Activated effector memory CD4-positive, alpha-beta T cell treated with Interleukin-2 at 50 U/mL for 16 hours (primary cell): ENCODE measurements around the gene CENPX.
"Not testable (repeated sequence)": the region's sequence is repeated elsewhere in the genome, so short reads cannot be mapped to it uniquely, and the experiment has no call there.

ENCODE experiments used
- DNase-seq: peaks from one replicate; pipeline ENCODE4 v3.0.0-alpha.2; 2020

Gene CENPX

DNA sequence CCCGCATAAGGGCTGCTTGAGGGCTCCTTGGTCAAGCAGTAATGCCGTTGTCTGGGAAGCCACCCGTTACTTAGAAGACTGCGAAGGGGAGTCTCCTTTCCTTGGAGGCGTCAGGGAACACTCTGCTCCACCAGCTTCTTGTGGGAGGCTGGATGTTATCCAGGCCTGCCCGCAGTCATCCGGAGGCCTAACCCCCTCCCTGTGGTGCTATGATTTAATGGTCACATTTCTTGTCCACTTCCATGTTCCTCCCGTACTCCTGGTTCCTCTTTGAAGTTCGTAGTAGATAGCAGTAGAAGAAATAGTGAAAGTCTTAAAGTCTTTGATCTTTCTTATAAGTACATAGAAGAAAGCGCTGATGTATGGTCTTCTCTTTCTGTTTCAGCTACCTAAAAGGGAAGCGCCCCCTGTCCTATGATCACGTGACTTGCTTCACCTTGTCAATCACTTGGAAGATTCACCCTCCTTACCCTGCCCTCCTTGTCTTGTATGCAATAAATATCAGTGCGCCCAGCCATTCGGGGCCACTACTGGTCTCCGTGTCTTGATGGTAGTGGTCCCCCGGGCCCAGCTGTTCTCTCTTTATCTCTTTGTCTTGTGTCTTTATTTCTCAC, 16.2 kb upstream of the CENPX start:
- DNase-seq = not testable (repeated sequence)

- DNase-seq = no peak
Measured at GRCh38 chr17:82037889-82038195, 15.2 kb upstream of the CENPX start.

GRCh38 chr17:82037092-82037888, 14.6 kb upstream of the CENPX start, which contains the start of gene DCXR:
Gene DCXR, minus strand, starts transcription at chr17:82037697. Its CDS starts 15 bp downstream, at chr17:82037682.
- peak; percentile 93 for DNase-seq

DNA sequence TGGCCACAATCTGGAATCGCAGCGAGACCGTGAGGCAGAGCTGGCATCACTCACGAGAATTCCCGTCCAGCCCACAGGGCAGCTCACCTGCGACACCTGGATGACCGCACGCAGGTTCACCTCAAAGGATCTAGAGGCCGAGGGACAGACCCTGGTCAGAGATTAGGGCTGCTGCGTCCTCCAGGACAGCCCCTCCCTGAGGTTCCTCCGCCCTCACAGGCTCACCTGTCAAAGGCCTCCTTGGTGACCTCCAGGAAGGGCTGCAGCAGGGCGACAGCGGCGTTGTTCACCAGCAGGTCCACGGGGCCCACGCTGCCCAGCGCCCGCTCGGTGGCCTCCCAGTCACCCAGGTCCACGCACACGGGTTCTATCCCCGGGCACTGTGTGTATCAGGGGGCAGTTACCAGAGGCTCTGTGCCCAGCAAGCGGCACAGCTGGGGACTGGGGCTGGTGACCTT, 14.0 kb upstream of the CENPX start:
- DNase-seq = no peak

- no peak for DNase-seq
Measured at GRCh38 chr17:82035956-82036633, 13.4 kb upstream of the CENPX start.

DNA sequence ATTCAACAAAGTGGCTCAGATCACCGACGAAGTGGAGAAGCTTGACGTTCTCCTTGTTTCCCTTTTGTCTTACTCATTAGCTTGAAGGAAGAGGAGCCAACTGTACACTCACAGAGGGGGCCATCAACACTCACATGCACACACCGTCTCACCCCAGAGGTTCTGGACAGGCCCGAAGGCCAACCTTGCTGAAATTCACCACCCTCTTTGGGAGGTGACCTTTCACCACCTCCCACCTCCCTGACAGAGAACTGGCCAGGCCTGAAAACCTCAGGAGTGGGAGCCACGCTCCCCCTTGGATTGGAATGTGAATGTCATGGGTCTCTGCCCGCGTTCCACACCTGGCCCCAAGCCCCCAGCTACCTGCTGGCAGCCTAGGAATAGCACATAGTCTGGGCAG, 12.8 kb upstream of the CENPX start:
- DNase-seq = no peak

DNA sequence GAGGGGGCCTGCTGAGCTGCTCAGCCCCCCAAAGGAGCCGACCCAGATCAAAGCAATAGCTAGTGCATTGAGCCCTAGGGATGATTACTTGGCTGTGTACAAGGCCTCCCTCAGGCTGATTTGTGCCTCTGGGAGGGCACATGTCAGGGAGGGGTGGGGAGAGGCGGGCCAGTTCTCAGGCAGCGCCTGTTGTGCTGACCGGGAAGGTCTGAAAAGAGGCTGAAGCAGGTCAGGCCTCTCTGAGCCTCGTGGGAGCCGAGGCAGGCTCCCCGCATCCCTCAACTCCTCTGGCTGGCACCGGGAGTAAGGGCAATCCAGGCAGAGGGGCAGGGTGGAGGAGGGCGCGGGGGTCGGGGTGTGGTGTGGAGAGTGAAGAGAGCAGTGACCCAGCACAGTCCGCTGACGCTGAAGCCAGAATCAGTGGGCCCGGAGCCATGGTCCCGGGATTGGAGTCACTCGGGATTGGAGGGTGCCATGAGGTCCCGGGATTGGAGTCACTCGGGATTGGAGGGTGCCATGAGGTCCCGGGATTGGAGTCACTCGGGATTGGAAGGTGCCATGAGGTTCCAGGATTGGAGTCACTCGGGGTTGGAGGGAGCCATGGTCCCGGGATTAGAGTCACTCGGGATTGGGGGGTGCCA, 11.8 kb upstream of the CENPX start:
- no peak for DNase-seq

- no peak for DNase-seq
Measured at GRCh38 chr17:82033359-82034085, 10.8 kb upstream of the CENPX start.

DNA sequence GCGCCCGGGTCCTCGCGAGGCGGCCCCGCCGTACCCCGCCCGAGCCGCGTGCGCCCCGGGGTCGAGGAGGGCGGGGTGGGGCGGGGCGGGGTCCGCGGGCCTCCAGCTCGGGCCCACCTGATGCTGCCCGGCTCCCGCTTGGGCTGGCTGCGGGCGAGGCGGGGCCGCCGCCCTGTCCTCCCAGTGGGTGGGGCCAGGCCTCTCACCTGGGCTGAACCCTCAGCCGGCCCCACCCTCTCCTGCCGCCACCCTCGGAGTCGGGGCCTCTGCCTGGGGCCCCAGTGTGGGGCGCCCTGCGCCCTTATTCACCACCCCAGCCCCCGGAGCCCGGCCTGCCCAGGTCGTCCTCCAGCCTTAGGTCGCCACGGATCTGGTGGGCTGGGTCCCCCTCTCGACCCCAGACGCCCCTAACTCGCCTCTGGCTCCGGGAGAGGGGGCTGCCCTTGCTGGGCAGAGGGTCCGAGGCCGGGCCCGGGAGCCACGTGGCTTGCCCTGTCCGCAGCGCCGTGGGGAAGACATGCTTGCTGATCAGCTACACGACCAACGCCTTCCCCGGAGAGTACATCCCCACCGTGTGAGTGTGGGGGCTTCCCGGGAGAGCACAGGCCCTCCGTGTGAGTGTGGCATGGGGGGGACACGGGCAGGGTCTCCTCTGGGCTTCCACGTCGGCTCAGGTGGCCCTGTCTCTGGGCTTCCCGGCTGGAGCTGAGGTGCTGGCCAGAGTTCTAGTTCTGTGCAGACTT, 9.4 kb upstream of the CENPX start:
- DNase-seq = no peak

DNA sequence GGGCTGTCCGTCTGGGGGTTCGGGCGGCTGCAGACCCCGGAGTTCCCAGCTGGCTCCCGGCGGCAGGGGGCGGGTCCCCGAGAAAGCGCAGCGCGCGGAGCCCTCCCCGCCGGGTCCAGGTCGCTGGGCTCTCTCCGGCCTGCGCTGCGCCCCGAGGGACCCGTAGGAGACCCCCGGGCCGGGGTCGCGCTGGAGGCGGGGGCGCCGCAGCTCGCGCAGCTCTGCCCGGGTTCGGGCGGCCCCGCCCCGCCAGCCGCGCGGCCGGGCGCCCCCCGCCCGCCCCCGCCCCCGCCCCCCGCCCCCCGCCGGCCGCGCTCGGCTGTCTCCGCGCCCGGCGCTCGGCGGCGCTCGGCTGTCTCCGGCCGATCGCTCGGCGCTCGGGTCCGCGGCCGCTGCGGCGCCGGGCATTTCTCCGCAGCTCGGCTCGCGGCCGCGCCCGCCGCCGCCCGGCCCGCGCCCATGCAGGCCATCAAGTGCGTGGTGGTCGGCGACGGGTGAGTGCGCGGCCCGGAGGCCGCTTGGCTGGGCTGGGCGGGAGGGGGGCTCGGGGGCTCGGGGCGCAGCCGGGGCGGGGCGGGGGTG, 8.7 kb upstream of the CENPX start, which contains the start of gene RAC3:
Gene RAC3, plus strand, starts transcription at position 376 of the 582 bp plus-strand sequence. Its CDS starts 84 bp downstream, at position 460.
- no peak for DNase-seq

DNA sequence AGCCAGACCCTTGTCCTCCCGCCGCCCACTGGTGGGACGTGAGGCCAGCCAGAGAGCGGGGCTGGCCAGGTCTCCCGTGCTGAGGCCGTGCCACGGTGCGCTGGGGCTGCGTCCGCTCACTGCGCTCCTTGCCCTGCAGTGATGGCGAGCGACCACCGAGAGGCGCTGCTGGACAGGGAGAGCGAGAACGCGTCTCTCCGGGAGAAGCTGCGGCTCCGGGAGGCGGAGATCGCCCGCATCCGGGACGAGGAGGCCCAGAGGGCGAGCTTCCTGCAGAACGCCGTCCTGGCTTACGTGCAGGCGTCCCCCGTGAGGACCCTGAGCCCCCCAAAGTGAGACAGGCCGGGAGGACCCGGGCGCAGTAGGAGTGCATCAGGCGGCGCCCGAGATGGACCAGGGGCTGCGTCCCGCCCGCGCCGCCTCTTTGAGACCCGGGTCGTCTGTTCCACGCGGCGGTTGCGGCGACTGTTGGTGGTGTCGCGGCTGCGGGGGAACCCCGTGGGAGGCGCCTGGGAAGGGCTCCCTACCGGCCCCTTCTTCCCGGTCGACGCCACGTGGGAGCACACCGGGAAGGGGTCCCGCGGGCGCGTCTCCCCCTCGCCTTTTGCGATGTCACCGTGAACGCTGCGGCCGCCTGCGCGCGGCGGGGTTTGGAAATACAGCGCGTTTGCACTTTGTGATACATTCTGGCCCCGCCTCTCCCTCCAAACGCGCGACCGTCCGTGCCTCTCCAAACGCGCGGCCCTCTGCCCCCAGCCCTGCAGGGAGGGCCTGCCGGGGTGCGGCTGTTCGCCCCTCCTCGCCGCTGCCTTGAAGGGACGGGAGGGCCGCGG, 8.0 kb upstream of the CENPX start:
- peak; percentile 75 for DNase-seq

DNA sequence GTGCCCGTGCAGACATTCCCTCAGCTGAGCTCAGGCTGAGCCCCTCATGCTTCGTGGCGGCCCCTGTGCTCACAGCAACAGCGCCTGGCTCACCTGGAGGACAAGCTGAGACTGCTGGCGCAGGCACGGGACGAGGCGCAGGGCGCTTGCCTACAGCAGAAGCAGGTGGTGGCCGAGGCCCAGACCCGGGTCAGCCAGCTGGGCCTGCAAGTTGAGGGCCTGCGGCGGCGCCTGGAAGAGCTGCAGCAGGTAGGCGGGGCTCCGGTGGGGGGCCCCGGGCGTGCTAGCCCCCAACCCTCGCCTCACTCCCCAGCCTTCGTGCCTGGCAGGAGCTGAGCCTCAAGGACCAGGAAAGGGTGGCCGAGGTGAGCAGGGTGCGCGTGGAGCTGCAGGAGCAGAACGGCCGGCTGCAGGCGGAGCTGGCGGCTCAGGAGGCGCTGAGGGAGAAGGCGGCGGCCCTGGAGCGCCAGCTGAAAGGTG, 7.4 kb upstream of the CENPX start:
- no peak for DNase-seq

DNA sequence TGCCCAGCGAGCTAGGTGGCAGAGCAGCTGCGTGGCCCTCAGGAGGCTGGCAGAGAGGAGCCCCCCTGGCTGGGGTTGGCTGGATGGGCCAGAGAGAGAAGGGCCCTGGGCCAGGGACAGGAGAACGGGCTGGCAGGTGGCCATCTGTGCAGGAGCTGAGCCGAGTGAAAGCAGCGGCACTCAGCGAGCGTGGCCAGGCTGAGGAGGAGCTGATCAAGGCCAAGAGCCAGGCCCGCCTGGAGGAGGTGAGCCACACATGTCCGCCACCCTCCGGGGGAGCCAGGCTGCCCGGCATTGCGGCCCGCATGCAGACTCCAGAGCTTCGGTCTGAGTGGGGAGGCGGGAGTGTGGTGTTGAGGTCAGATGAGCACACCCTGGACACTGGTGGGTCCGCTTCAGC, 6.7 kb upstream of the CENPX start:
- DNase-seq = no peak

DNA sequence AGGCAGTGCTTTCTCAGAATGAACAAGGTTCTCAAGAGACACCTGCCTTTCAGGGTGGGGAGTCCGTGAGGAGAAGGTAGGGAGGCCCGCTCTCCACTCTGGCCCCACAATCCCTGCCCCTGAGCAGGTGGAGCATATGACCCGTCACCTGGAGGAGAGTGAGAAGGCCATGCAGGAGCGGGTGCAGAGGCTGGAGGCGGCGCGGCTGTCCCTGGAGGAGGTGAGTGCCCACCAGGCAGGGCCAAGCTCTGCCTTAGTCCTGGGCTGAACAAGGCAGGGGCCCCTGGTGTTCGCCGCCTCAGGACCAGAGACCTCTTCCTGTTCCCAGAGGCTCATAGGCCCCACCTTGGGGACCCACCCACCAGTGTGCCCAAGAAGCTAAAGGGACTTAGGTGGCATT, 6.3 kb upstream of the CENPX start:
- DNase-seq = no peak

DNA sequence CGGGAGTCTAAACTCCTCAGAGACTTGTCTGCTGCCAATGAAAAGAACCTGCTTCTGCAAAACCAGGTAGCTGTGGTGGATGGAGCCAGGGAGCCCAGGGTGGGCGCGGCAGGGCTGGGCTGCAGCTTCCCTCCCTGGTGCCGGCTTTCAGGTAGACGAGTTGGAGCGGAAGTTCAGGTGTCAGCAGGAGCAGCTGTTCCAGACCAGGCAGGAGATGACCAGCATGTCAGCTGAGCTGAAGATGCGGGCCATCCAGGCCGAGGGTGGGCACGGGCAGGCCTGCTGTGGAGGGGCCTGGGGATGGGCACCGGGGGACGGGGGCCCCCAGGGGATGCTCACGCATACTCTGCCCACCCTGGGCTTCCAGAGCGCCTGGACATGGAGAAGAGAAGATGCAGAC, 5.6 kb upstream of the CENPX start:
- DNase-seq = no peak

- no peak for DNase-seq
Measured at GRCh38 chr17:82025401-82026107, 2.9 kb upstream of the CENPX start.

GRCh38 chr17:82024859-82025258, 2.2 kb upstream of the CENPX start:
- DNase-seq = no peak

DNA sequence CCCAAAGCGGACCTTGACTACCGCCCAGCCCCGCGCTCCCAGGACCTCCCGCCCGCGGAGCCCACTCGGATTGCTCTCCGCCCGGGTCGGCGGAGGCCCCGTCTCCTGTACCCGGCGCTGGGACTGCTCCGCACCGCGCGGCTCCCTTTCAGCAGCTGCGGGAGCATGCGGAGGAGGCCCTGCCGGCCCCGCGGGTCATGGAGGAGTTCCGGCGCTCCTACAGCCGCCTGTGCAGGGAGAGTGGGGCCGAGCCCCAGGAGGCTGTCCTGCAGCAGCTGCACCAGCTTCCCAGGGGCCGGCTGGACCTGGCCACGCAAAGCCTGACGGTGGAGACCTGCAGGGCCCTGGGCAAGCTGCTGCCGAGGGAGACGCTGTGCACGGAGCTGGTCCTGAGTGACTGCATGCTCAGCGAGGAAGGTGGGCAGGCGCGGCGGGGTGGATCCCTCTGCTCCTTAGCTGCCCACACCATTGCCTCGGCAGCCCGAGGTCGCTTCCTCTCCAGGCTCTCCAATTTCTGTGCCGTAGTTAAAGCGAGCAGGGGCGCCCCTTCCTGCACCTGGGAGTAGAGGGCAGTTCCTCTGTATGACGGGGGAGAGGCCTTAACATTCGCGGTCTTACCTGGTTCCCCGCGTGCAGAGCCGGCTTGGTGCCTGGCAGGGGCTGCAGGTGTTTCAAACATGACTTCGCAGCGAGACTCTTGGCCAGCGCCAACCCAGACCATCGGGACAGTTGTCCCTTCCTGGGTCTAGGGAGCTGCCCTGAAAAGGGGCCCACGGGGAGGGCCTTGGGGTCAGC, 966 bp upstream of the CENPX start:
- DNase-seq = no peak

DNA sequence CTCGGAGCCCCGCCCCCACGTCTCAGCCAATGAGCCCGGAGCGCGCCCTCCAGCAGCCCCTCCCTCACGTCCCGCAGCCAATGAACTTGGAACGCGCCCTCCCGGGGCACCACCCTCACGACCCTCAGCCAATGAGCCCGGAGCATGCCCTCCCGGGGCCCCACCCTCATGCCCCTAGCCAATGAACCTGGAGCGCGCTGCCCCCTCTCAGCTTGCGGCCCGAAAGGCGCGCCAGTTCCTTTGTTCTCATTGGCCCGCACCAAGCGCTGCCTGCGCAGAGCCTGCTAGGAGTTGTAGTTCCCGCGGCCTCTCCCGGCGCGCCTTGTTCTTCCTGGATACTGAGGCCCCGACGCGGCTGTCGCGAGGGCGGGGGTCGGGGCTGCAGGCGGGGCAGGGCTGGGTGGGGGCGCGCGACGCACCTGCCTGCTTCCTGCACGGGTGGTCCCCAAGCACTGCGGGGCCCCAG, 336 bp upstream of the CENPX start, which contains the start of gene LRRC45:
Gene LRRC45, plus strand, starts transcription at position 325 of the 466 bp plus-strand sequence. CDS start 339 bp downstream, outside the sequence.
- peak; percentile 100 for DNase-seq
